Amniotic epithelial cell (primary cell): ENCODE results near the gene RBBP8NL.

Source experiments
- DNase-seq: peaks from one replicate; pipeline ENCODE4 v3.0.0-alpha.2; 2010; ENCODE audit warnings: low read depth

Gene RBBP8NL

GRCh38 chr20:62461157-62461556 is 33.8 kb upstream of the RBBP8NL start:
- no peak for DNase-seq

- DNase-seq, result no peak
Measured at GRCh38 chr20:62460678-62461077, 33.3 kb upstream of the RBBP8NL start.

- DNase-seq, result no peak
Measured at GRCh38 chr20:62459488-62459887, 32.1 kb upstream of the RBBP8NL start.

- no peak for DNase-seq
Measured at GRCh38 chr20:62458275-62459251, 31.2 kb upstream of the RBBP8NL start.

- no peak for DNase-seq
Measured at GRCh38 chr20:62457831-62458230, 30.5 kb upstream of the RBBP8NL start.

- DNase-seq, result no peak
Measured at GRCh38 chr20:62457098-62457497, 29.8 kb upstream of the RBBP8NL start.

- no peak for DNase-seq
Measured at GRCh38 chr20:62455929-62456328, 28.6 kb upstream of the RBBP8NL start.

- DNase-seq, result no peak
Measured at GRCh38 chr20:62454904-62455636, 27.7 kb upstream of the RBBP8NL start.

- DNase-seq, result no peak
Measured at GRCh38 chr20:62453186-62453808, 26.0 kb upstream of the RBBP8NL start.

- DNase-seq, result no peak
Measured at GRCh38 chr20:62452475-62453095, 25.2 kb upstream of the RBBP8NL start.

- no peak for DNase-seq
Measured at GRCh38 chr20:62451970-62452369, 24.6 kb upstream of the RBBP8NL start.

- no peak for DNase-seq
Measured at GRCh38 chr20:62451156-62451767, 23.9 kb upstream of the RBBP8NL start.

GRCh38 chr20:62449951-62450691 is 22.8 kb upstream of the RBBP8NL start:
- DNase-seq, result no peak

- no peak for DNase-seq
Measured at GRCh38 chr20:62448788-62449187, 21.4 kb upstream of the RBBP8NL start.

- no peak for DNase-seq
Measured at GRCh38 chr20:62448038-62448437, 20.7 kb upstream of the RBBP8NL start.

- DNase-seq, result no peak
Measured at GRCh38 chr20:62446888-62447869, 19.8 kb upstream of the RBBP8NL start.

- DNase-seq, result no peak
Measured at GRCh38 chr20:62446481-62446880, 19.1 kb upstream of the RBBP8NL start.

- no peak for DNase-seq
Measured at GRCh38 chr20:62445553-62446340, 18.4 kb upstream of the RBBP8NL start.

- DNase-seq, result no peak
Measured at GRCh38 chr20:62444286-62444685, 16.9 kb upstream of the RBBP8NL start.
